ENCODE results near the gene CRELD2. TPM values are rescaled to one million over a fixed set of nuclear protein-coding genes. Genes with fewer than 3 reads are reported as not detected.

CRELD2 gene
- total and polyA plus RNA-seq, 2 of the 4 experiments (the other 2 are of a cell fraction): 36.2 to 70.7 TPM

DNA sequence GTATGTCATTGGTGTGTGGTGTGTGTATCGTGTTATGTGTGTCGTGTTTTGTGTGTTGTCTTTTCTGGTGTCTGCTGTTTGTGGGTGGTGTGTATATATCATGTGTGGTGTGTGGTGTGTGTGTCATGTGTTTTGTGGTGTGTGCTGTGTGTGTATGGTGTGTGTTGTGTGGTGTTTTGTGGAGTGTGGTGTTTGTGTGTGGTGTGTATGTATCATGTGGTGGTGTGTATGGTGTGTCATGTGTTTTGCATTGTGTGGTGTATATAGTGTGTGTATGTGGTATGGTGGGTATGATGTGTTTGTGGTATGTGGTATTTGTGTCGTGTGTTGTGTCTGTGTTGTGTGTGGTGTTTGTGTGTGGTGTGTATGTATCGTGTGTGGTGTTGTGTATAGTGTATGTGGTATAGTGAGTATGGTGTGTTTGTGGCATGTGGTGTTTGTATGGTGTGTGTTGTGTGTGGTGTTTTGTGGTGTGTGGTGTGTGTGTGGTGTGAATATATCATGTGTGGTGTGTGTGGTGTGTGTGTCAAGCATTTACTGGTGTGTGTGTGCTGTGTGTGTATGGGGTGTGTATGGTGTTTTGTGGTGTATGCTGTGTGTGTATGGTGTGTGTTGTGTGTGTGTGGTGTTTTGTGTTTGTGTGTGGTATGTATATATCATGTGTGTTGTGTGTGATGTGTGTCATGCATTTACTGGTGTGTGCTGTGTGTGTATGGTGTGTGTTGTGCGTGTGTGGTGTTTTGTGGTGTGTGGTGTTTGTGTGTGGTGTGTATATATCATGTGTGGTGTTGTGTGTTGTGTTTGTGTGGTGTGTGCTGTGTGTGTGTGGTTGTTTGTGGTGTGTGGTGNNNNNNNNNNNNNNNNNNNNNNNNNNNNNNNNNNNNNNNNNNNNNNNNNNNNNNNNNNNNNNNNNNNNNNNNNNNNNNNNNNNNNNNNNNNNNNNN, 54.9 kb downstream of the CRELD2 start:
- H3K9ac ChIP-seq (ENCODE audit: low read depth, low read length): no peak overlapping the region
- no peak overlapping the region for H2BK120ac ChIP-seq (ENCODE audit: low read depth, low read length)
- dilution Hi-C loops (cut with HindIII; ENCODE audit: low sequenced_read_pairs, unreplicated experiment) (no loop called here), intact Hi-C loops (cut with micrococcal nuclease) (loop anchor here (10.0 kb wide), 1 partner anchor 232 kb away; the partner anchor contains the start of gene SELENOO), in situ Hi-C loops (cut with MboI; ENCODE audit: low sequenced_read_pairs) (no loop called here)
- BruUV-seq (replicated peaks): no TSS peak
- H3K79me1 ChIP-seq (ENCODE audit: low read depth in 1 of 2, low read length in 2 of 2): peaks cover 12 to 15% of the 10 kb centered on the region in 2 experiments; a peak in 3 of 4 replicates
- no peak overlapping the region for H4K91ac ChIP-seq (ENCODE audit: insufficient read depth, low read depth, low read length)
- ATAC-seq (ENCODE audit: low read depth): no peak
- H3K4ac ChIP-seq (ENCODE audit: low read depth, low read length): peak overlapping the region; percentile 0; the same call in 1 of the 2 replicates
- peak overlapping the region; percentile 70 for H3K23ac ChIP-seq (ENCODE audit: low read depth, low read length)
- H3K56ac ChIP-seq (ENCODE audit: extremely low read depth, insufficient read depth, low read length): no peak overlapping the region
- TF ChIP-seq BHLHE40 (IDR thresholded peaks at IDR 0.05; ENCODE audit: low read depth, low read length): no peak
- WGBS, 2 experiments (ENCODE audit: extremely low coverage in 2 of 2, insufficient read length in 1 of 2): 87 to 100% methylated on average over 1 to 5 of the region's 5 CpGs
- peak overlapping the region; percentile 44; the same call in 1 of the 2 replicates for H3K14ac ChIP-seq (replicated peaks; ENCODE audit: low read depth, low read length)
- no peak overlapping the region for H3K27ac ChIP-seq (ENCODE audit: insufficient read depth, low read length)
- peak overlapping the region; percentile 27; the same call in 1 of the 2 replicates for H2BK20ac ChIP-seq (ENCODE audit: low read depth, low read length)
- H3K4me3 ChIP-seq (ENCODE audit: insufficient read depth, low read depth, low read length): no peak overlapping the region
- peak overlapping the region; percentile 1 for H2AK9ac ChIP-seq (replicated peaks; ENCODE audit: low read depth, low read length, poor library complexity)
- no peak overlapping the region; the same call in 1 of the 2 replicates for H3K18ac ChIP-seq (ENCODE audit: low read depth, low read length)
- no peaks in the 10 kb centered on the region for H3K9me3 ChIP-seq (ENCODE audit: control insufficient read depth, insufficient read depth, low read length)
- H4K20me1 ChIP-seq (ENCODE audit: insufficient read depth, low read length): 0 out of 2 replicates have a peak, but pooled peaks cover 4% of the 10 kb centered on the region
- H3K4me1 ChIP-seq (ENCODE audit: control insufficient read depth, insufficient read depth, low read length): peaks cover 9% of the 10 kb centered on the region
- no peak for DNase-seq
- peak overlapping the region; percentile 97 for H2AK5ac ChIP-seq (ENCODE audit: low read depth, low read length)
- no peak overlapping the region for H4K5ac ChIP-seq (ENCODE audit: low read depth, low read length)
- H3K36me3 ChIP-seq (ENCODE audit: control insufficient read depth, insufficient read depth, low read length): no peaks in the 10 kb centered on the region
- no peaks in the 10 kb centered on the region for H3K27me3 ChIP-seq (ENCODE audit: control insufficient read depth, insufficient read depth, low read length)
- peak overlapping the region; percentile 38 for H2AFZ ChIP-seq (replicated peaks; ENCODE audit: low read length, poor library complexity)
- ChIA-PET CTCF (no interaction called here), POLR2A (ENCODE audit: unreplicated experiment) (no interaction called here)
- peaks cover 20% of the 10 kb centered on the region for H3K9me1 ChIP-seq (ENCODE audit: insufficient read depth, low read length)
- peak overlapping the region; percentile 94; the same call in 2 of the 3 replicates for H2BK15ac ChIP-seq (ENCODE audit: low read depth, low read length)
- no peak overlapping the region for H3K4me2 ChIP-seq (ENCODE audit: low read depth, low read length)
- peak overlapping the region; percentile 63 for H2BK5ac ChIP-seq (ENCODE audit: low read depth, low read length, poor library complexity, severe bottlenecking)
- peak overlapping the region in 1 of 2 experiments; percentile 35; a peak in 1 of 4 replicates for H4K8ac ChIP-seq (ENCODE audit: low read depth in 2 of 2, low read length in 2 of 2)

All from IMR-90 (cell line).